BE2C (cell line): ENCODE data around the gene C10orf95.

Experiments
- DNase-seq: peaks from one replicate; pipeline ENCODE4 v3.0.0-alpha.2; 2020
- H3K27me3 ChIP-seq: fragments of 250-450 bp; sonication (Bioruptor Pico); 2 replicates; pipeline ENCODE4 v1.5.1; 2020; ENCODE audit warnings: mild to moderate bottlenecking
- H3K36me3 ChIP-seq: fragments of 250-450 bp; sonication (Bioruptor Pico); 2 replicates; pipeline ENCODE4 v1.5.1; 2020; ENCODE audit warnings: mild to moderate bottlenecking
- H3K4me1 ChIP-seq: fragments of 250-450 bp; sonication (Bioruptor Pico); 2 replicates; pipeline ENCODE4 v1.5.1; 2020
- H3K4me3 ChIP-seq: 2 replicates; pipeline ENCODE4 v1.5.1; 2011; ENCODE audit warnings: low read depth, low read length
- H3K9me3 ChIP-seq: fragments of 250-450 bp; sonication (Bioruptor Pico); 2 replicates; pipeline ENCODE4 v1.5.1; 2020
- TF ChIP-seq, protein P1 (sequence below): IDR thresholded peaks from 2 replicates; pipeline ENCODE4 v1.5.1; 2012; ENCODE audit warnings: mild to moderate bottlenecking, low read depth, low read length

The C10orf95 gene

GRCh38 chr10:102421757-102422512 is 29.4 kb downstream of the C10orf95 start:
- Histone ChIP-seq H3K4me1 (peaks cover 2% of the 10 kb centered on the region; the same call in 1 of the 2 replicates), H3K9me3 (no peaks in the 10 kb centered on the region), H3K4me3 (peak overlapping the region; percentile 92), H3K27me3 (no peaks in the 10 kb centered on the region), H3K36me3 (peaks cover 12% of the 10 kb centered on the region)
- TF ChIP-seq, protein P1, sequence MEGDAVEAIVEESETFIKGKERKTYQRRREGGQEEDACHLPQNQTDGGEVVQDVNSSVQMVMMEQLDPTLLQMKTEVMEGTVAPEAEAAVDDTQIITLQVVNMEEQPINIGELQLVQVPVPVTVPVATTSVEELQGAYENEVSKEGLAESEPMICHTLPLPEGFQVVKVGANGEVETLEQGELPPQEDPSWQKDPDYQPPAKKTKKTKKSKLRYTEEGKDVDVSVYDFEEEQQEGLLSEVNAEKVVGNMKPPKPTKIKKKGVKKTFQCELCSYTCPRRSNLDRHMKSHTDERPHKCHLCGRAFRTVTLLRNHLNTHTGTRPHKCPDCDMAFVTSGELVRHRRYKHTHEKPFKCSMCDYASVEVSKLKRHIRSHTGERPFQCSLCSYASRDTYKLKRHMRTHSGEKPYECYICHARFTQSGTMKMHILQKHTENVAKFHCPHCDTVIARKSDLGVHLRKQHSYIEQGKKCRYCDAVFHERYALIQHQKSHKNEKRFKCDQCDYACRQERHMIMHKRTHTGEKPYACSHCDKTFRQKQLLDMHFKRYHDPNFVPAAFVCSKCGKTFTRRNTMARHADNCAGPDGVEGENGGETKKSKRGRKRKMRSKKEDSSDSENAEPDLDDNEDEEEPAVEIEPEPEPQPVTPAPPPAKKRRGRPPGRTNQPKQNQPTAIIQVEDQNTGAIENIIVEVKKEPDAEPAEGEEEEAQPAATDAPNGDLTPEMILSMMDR: no peak
- no peak for DNase-seq

- Histone ChIP-seq H3K27me3 (no peaks in the 10 kb centered on the region), H3K9me3 (no peaks in the 10 kb centered on the region), H3K4me3 (peak overlapping the region; percentile 92), H3K4me1 (peaks cover 2% of the 10 kb centered on the region; the same call in 1 of the 2 replicates), H3K36me3 (peaks cover 12% of the 10 kb centered on the region)
- DNase-seq: no peak
- TF ChIP-seq, protein P1: no peak
Measured at GRCh38 chr10:102421507-102421756, 29.9 kb downstream of the C10orf95 start.

DNA sequence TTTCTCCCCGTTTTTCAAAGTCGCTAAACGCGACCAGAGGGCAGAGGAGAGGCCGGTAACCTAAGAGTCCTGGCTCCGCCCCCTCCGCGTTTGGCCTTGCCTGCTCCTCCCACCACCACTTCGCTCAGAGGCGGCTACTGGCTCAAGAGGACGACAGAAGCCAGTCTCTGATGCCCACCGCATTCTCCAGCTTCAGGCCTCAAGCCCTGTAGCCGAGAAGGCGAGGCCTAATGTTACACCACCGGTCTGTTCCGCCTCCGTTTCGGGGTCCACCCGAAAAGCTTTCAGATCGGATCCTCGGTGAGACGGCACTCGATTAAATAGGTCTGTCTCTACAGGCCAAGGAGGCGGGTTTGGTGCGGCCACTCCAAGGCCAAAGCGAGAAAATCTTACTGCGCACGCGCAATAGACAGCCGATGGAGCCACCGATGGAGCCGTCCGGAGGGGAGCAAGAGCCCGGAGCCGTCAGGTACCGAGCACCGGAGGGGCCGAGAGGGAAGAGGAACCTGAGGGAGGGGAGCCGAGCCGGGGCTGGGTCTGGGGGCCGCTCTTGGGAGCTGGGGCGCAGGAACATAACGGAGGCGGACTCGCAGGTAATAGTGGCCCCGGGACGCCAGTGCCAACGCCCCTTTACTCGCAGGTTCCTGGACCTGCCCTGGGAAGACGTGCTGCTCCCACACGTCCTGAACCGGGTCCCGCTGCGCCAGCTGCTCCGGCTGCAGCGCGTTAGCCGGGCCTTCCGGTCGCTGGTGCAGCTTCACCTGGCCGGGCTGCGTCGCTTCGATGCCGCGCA is 30.4 kb downstream of the C10orf95 start, which contains the start of gene FBXL15:
Gene FBXL15, plus strand, starts transcription at position 123 of the 793 bp plus-strand sequence. Its CDS starts 294 bp downstream, at position 417.
- TF ChIP-seq, protein P1: no peak
- DNase-seq: peak; percentile 95

GRCh38 chr10:102420181-102420713 is 31.1 kb downstream of the C10orf95 start:
- H3K27me3 ChIP-seq: no peaks in the 10 kb centered on the region
- DNase-seq: no peak
- H3K4me1 ChIP-seq: peaks cover 2% of the 10 kb centered on the region; the same call in 1 of the 2 replicates
- TF ChIP-seq, protein P1: no peak
- peak overlapping the region; percentile 92 for H3K4me3 ChIP-seq
- peaks cover 12% of the 10 kb centered on the region for H3K36me3 ChIP-seq
- H3K9me3 ChIP-seq: no peaks in the 10 kb centered on the region

More for the DNA sequence above, 30.4 kb downstream of the C10orf95 start, which contains the start of gene FBXL15:
- peak within 1 kb of the TSS; percentile 92 for H3K4me3 ChIP-seq
- H3K9me3 ChIP-seq: no peaks in the 10 kb centered on the region
- H3K36me3 ChIP-seq: peaks cover 12% of the 10 kb centered on the region
- H3K27me3 ChIP-seq: no peaks in the 10 kb centered on the region
- H3K4me1 ChIP-seq: peaks cover 2% of the 10 kb centered on the region; the same call in 1 of the 2 replicates

DNA sequence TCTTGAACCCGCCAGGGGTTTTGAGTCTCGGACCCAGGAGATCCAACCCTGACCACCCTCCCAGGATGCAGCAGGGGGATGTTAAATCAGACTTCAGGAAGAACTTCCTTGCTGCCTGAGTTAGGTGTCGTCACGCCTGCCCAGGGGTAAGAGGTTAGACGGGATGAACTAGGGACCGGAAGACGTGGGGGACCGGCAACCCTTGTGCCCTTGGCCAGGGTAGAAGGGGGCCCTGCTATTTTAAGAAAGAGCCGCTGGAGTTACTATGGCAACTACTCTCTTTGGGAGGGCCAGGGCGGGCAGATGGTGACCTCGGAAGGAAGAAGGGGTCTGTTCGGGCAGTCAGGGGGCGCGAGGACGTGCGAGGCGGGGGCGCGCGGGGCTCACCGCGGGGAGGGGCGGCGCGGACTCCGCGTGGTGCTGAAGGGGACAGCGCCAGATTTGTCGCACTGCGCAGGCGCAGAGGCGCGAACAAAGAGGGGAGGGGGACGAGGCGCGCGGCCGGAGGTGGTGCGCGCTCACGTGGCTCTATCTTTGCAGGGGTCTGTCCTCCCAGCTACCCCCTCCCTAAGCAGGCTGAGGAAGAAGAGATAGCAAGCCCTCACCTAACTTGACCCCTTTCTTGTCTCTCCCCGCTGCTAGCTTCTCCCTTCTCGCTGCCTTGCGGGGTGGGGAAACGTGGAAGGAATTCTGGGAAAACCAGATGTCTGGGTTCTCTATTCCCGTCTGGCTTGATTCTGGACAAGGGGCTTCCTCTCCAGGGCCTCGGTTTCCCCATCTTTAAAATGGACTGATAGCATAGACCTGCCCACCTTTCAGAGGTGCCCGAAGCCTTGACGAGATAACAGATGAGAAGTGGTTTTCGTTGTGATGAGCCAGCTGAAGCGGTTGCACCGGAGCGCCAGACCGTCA is 31.8 kb downstream of the C10orf95 start:
- H3K4me3 ChIP-seq: peak overlapping the region; percentile 92
- peaks cover 2% of the 10 kb centered on the region; the same call in 1 of the 2 replicates for H3K4me1 ChIP-seq
- no peaks in the 10 kb centered on the region for H3K9me3 ChIP-seq
- peak; percentile 85 for DNase-seq
- peaks cover 12% of the 10 kb centered on the region for H3K36me3 ChIP-seq
- TF ChIP-seq, protein P1: no peak
- no peaks in the 10 kb centered on the region for H3K27me3 ChIP-seq
